HuH-7 (cell line): ENCODE data around the gene AQP12B.

Experiments
- DNase-seq: peaks from one replicate; pipeline ENCODE4 v3.0.0; 2011; ENCODE audit warnings: low spot score

Gene AQP12B

GRCh38 chr2:240632306-240632721 lies 50.4 kb downstream of the AQP12B start:
- no peak for DNase-seq

DNA sequence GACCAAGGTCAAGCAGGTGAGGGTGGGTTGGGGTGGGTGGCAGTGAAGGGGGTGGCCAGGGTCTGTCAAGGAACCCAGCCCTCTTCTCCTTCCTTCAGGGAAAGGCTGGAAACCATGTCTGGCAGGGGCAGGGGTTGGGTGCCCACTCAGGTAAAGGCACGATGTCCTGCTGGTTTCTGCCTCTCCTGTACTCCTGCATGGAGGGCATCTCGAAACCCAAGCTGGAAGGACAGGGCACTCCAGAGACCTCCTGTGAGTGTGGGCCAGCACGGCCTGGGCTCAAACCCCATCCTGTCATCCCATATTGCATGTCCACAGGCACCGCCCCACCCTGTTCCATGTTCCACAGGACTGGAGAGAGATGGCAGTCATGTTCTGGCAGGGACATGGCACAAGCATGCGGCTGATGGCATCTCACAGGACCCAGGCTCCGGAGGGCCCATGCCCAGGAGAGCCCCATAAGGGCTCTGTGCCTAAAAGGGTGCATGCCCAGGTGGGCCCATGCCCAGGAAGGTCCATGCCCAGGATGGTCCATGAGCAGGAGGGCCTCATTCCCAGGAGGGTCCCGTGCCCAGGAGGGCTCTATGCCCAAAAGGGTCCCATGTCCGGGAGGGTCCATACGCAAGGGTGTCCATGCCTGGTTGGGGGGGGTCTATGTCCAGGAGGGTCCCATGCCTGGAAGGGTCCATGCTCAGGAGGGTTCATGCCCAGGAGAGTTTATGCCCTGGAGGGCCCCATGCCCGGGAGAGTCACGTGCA lies 51.0 kb downstream of the AQP12B start:
- no peak for DNase-seq

- DNase-seq = no peak
These were observed 51.7 kb downstream of the AQP12B start for GRCh38 chr2:240630771-240631547.

- DNase-seq = no peak
These were observed 52.5 kb downstream of the AQP12B start for GRCh38 chr2:240629968-240630770.

- no peak for DNase-seq
These were observed 53.1 kb downstream of the AQP12B start for GRCh38 chr2:240629619-240629967.

DNA sequence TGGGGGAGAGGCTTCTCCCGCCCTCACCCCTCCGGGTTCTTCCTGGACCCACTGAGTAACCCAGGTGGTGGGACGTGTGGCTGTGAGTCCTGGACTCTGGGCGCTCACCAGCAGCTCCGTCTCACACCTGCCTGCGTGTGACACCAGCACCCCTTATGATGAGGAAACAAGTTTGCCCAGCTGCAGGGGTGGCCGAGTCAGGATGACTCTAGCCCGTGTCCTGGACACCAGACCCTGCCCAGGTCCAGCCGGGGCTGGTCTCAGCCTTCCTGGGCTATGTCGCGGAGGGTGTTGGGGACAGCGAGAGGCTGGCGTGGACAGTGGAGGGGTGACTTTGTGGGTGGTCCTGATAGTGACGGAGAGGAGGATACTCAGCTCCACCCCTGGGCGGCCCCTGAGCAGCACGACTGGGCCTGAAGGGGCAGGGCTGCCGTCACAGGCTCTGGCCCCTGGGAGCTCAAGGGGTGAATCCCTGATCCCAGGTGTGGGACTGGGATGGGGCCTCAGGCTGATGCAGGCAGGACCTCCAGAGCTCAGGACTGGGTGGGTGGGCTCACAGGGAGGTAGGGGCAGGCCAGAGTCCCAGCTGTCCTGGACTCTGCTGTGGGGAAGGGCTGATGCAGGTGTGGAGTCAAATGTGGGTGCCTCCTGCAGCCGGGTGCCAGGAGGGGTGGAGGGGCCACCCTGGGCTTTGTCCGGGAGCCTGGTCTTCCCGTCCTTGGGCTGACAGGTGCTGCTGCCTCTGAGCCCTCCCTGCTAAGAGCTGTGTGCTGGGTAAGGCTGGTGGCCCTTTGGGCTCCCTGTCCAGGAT lies 53.7 kb downstream of the AQP12B start:
- no peak for DNase-seq

- DNase-seq = no peak
These were observed 54.2 kb downstream of the AQP12B start for GRCh38 chr2:240628507-240628807.

DNA sequence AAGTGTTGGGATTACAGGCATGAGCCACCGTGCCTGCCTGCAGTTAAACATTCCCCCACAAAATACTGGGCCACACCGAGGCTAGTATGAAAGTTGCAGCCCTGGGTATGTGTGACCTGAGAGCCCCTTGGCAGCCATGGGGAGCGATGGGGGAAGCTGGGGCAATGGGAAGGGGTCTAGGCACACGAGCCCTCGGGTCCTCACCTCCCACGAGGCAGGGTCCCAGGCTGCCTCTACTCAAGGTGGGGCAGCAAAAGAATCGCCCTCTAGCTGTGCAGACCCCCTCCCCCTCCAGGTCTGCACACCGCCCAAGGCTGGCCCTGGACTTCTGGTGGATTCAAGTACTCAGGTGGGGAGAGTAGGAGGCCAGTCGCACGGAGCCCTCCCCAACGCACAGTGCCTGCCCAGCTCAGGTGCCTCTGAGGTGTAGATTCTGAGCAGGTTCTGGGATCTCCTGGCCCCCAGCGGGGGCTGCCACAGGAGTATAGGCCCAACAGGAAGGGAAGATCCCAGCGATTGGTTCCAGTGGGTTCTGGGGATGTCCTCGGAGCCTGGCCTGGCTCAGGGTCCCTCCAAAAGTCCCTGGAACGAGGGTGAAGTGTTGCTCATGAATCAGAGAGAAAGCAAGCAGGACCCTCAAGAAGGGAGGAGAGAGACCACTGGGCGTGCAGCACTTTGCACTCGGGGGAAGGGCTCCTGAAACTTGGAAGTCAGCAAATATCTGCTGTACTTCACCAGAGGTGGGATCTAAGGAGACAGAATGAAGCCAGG lies 54.8 kb downstream of the AQP12B start:
- DNase-seq = no peak

GRCh38 chr2:240626531-240627300 lies 56.0 kb downstream of the AQP12B start:
- no peak for DNase-seq
